Fibroblast of villous mesenchyme (primary cell): Measurements from ENCODE around the gene GCNT1. TPM values are rescaled to one million over a fixed set of nuclear protein-coding genes. Genes with fewer than 3 reads are reported as not detected.

Experiments used
- DNase-seq: peaks from one replicate; pipeline ENCODE4 v3.0.0-alpha.2; 2010; ENCODE audit warnings: low read depth
- H3K4me3 ChIP-seq: 2 replicates; pipeline ENCODE4 v1.5.1; 2011; ENCODE audit warnings: low read depth, mild to moderate bottlenecking, low read length
- CTCF ChIP-seq: IDR thresholded peaks from 2 replicates; pipeline ENCODE4 v1.5.1; 2012; ENCODE audit warnings: low read depth, mild to moderate bottlenecking, low read length; ENCODE audit not compliant: insufficient read depth
- total RNA-seq: library from RNA; depleted of rRNA; stranded (reverse); fragments of >200 nt; gene quantifications from 2 replicates; pipeline ENCODE4 v1.2.3, GENCODE V29; 2012

Gene GCNT1
- total RNA-seq, 1 donor = 9.9 TPM

- no peak overlapping the region for H3K4me3 ChIP-seq
- TF ChIP-seq CTCF = no peak
- no peak for DNase-seq
Measured at GRCh38 chr9:76444322-76444929, 14.6 kb upstream of the GCNT1 start.

GRCh38 chr9:76445976-76446375 is 13.0 kb upstream of the GCNT1 start:
- peak; percentile 24 for DNase-seq
- no peak overlapping the region for H3K4me3 ChIP-seq
- TF ChIP-seq CTCF = no peak

GRCh38 chr9:76448501-76448900 is 10.5 kb upstream of the GCNT1 start:
- H3K4me3 ChIP-seq = no peak overlapping the region
- no peak for TF ChIP-seq CTCF
- no peak for DNase-seq

GRCh38 chr9:76451234-76451633 is 7.7 kb upstream of the GCNT1 start:
- no peak for TF ChIP-seq CTCF
- H3K4me3 ChIP-seq = no peak overlapping the region
- DNase-seq = peak; percentile 60

- H3K4me3 ChIP-seq = no peak overlapping the region
- DNase-seq = no peak
- no peak for TF ChIP-seq CTCF
Measured at GRCh38 chr9:76452839-76453238, 6.1 kb upstream of the GCNT1 start.

- TF ChIP-seq CTCF = no peak
Measured at GRCh38 chr9:76453785-76454184, 5.2 kb upstream of the GCNT1 start.

GRCh38 chr9:76454311-76454710 is 4.7 kb upstream of the GCNT1 start:
- no peak overlapping the region for H3K4me3 ChIP-seq
- no peak for TF ChIP-seq CTCF
- DNase-seq = peak; percentile 34

More at GRCh38 chr9:76453785-76454184, 5.2 kb upstream of the GCNT1 start:
- peak; percentile 86 for DNase-seq
- H3K4me3 ChIP-seq = no peak overlapping the region
